ENCODE measurements around the gene BLM.

Gene BLM

GRCh38 chr15:90789462-90789861 is 72.3 kb downstream of the BLM start:
- no peak for DNase-seq (ENCODE audit: low read depth in 2 of 2)

GRCh38 chr15:90790057-90790456 is 72.9 kb downstream of the BLM start:
- DNase-seq (ENCODE audit: low read depth in 2 of 2), result no peak

GRCh38 chr15:90790561-90790960 is 73.4 kb downstream of the BLM start:
- no peak for DNase-seq (ENCODE audit: low read depth in 2 of 2)

GRCh38 chr15:90794538-90794937 is 77.4 kb downstream of the BLM start:
- DNase-seq (ENCODE audit: low read depth in 2 of 2), result no peak

- DNase-seq (ENCODE audit: low read depth in 2 of 2), result no peak
Measured at GRCh38 chr15:90799639-90800170, 82.6 kb downstream of the BLM start.

GRCh38 chr15:90801803-90802202 is 84.7 kb downstream of the BLM start:
- no peak for DNase-seq (ENCODE audit: low read depth in 2 of 2)

GRCh38 chr15:90807074-90807785 is 90.1 kb downstream of the BLM start:
- DNase-seq (ENCODE audit: low read depth in 2 of 2), result no peak

- no peak for DNase-seq (ENCODE audit: low read depth in 2 of 2)
Measured at GRCh38 chr15:90807786-90808086, 90.6 kb downstream of the BLM start.

GRCh38 chr15:90808517-90809235 is 91.5 kb downstream of the BLM start:
- DNase-seq (ENCODE audit: low read depth in 2 of 2), result no peak

GRCh38 chr15:90809536-90809935 is 92.4 kb downstream of the BLM start:
- no peak for DNase-seq (ENCODE audit: low read depth in 2 of 2)

- DNase-seq (ENCODE audit: low read depth in 2 of 2), result no peak
Measured at GRCh38 chr15:90810354-90810753, 93.2 kb downstream of the BLM start.

GRCh38 chr15:90812171-90812957 is 95.2 kb downstream of the BLM start:
- no peak for DNase-seq (ENCODE audit: low read depth in 2 of 2)

GRCh38 chr15:90812958-90813265 is 95.8 kb downstream of the BLM start:
- DNase-seq (ENCODE audit: low read depth in 2 of 2), result no peak

GRCh38 chr15:90813796-90814190 is 96.6 kb downstream of the BLM start:
- no peak for DNase-seq (ENCODE audit: low read depth in 2 of 2)

GRCh38 chr15:90814191-90814821 is 97.2 kb downstream of the BLM start:
- DNase-seq (ENCODE audit: low read depth in 2 of 2), result no peak

GRCh38 chr15:90816401-90817116 is 99.4 kb downstream of the BLM start:
- no peak for DNase-seq (ENCODE audit: low read depth in 2 of 2)

- no peak for DNase-seq (ENCODE audit: low read depth in 2 of 2)
Measured at GRCh38 chr15:90817117-90818057, 100.2 kb downstream of the BLM start.

GRCh38 chr15:90818251-90819210 is 101.4 kb downstream of the BLM start:
- no peak for DNase-seq (ENCODE audit: low read depth in 2 of 2)

- DNase-seq (ENCODE audit: low read depth in 2 of 2), result no peak
Measured at GRCh38 chr15:90819390-90819789, 102.2 kb downstream of the BLM start.

Measured in stimulated activated CD8-positive, alpha-beta memory T cell treated with anti-CD3 and anti-CD28 coated beads, Interleukin-15, amount 100 ng/mL, for 48 hours (primary cell).